CD14-positive monocyte (primary cell): Measurements from ENCODE around the gene AOPEP. TPM values are rescaled to one million over a fixed set of nuclear protein-coding genes. Genes with fewer than 3 reads are reported as not detected.

ENCODE experiments used
- DNase-seq, 3 donors: peaks; one replicate each; pipeline ENCODE4 v3.0.0-alpha.2; 2011 to 2022
- H2AFZ ChIP-seq: 2 replicates; pipeline ENCODE4 v1.6.0; 2012; ENCODE audit warnings: mild to moderate bottlenecking, low read depth, low read length, inconsistent platforms; ENCODE audit not compliant: insufficient read depth, poor library complexity, severe bottlenecking
- H3K27ac ChIP-seq, 2 donors: 1 replicate in 1 of 2; 2 replicates in 1 of 2; pipeline ENCODE4 v1.5.1; 2012 to 2013; ENCODE audit warnings: low read length in 2 of 2, control low read depth in 1 of 2, inconsistent platforms in 1 of 2, low read depth in 1 of 2, mild to moderate bottlenecking in 1 of 2
- H3K27me3 ChIP-seq, 2 donors: one replicate each; pipeline versions ENCODE4 v1.6.0 to v1.6.1; 2011 to 2013; ENCODE audit warnings: low read length in 2 of 2; ENCODE audit not compliant: control insufficient read depth in 2 of 2, insufficient read depth in 2 of 2
- H3K36me3 ChIP-seq, 2 donors: replicated peaks in 1 of 2; 1 replicate in 1 of 2; 2 replicates in 1 of 2; pipeline versions ENCODE4 v1.5.1 to v1.6.1; 2012 to 2013; ENCODE audit warnings: low read length in 2 of 2, control low read depth in 1 of 2, inconsistent platforms in 1 of 2, mild to moderate bottlenecking in 1 of 2; ENCODE audit not compliant: insufficient read depth in 2 of 2, control insufficient read depth in 1 of 2
- H3K4me1 ChIP-seq, 2 donors: 1 replicate in 1 of 2; 2 replicates in 1 of 2; pipeline versions ENCODE4 v1.5.1 to v1.6.1; 2012 to 2013; ENCODE audit warnings: low read length in 2 of 2, control low read depth in 1 of 2, inconsistent platforms in 1 of 2, mild to moderate bottlenecking in 1 of 2, moderate library complexity in 1 of 2; ENCODE audit not compliant: insufficient read depth in 2 of 2, control insufficient read depth in 1 of 2
- H3K4me2 ChIP-seq: replicated peaks from 2 replicates; pipeline ENCODE3; 2012; ENCODE audit warnings: low read length, moderate library complexity, mild to moderate bottlenecking; ENCODE audit not compliant: poor library complexity, severe bottlenecking; ENCODE audit errors: extremely low read depth
- H3K4me3 ChIP-seq, 3 experiments: fragments of 200-600 bp in 1 of 3; sonication (generic) in 1 of 3; replicated peaks in 1 of 3; 1 replicate in 2 of 3; 2 replicates in 1 of 3; pipeline ENCODE4 v1.5.1; 2011 to 2013; ENCODE audit warnings: low read length in 3 of 3, mild to moderate bottlenecking in 3 of 3, control low read depth in 2 of 3, low read depth in 2 of 3, inconsistent platforms in 1 of 3, moderate library complexity in 1 of 3
- H3K79me2 ChIP-seq: 2 replicates; pipeline ENCODE4 v1.6.0; 2012; ENCODE audit warnings: mild to moderate bottlenecking, control low read depth, inconsistent platforms, low read length, moderate library complexity; ENCODE audit not compliant: insufficient read depth
- H3K9ac ChIP-seq: 2 replicates; pipeline ENCODE4 v1.6.0; 2017; ENCODE audit warnings: low read length, mild to moderate bottlenecking; ENCODE audit not compliant: insufficient read depth, poor library complexity, severe bottlenecking
- H3K9me3 ChIP-seq, 2 donors: replicated peaks in 1 of 2; 1 replicate in 1 of 2; 2 replicates in 1 of 2; pipeline versions ENCODE4 v1.5.1 to v1.6.1; 2012 to 2013; ENCODE audit warnings: low read length in 2 of 2, control low read depth in 1 of 2; ENCODE audit not compliant: control insufficient read depth in 1 of 2, insufficient read depth in 1 of 2
- H4K20me1 ChIP-seq: 2 replicates; pipeline ENCODE4 v1.6.0; 2012; ENCODE audit warnings: mild to moderate bottlenecking, low read length, control low read depth, moderate library complexity; ENCODE audit not compliant: insufficient read depth
- H3K27ac Mint-ChIP-seq, 7 donors: one replicate each; pipeline ENCODE4 v1.8.0; 2020; ENCODE audit warnings: mild to moderate bottlenecking in 7 of 7, mixed read lengths in 7 of 7, moderate library complexity in 6 of 7, inconsistent platforms in 2 of 7
- H3K27me3 Mint-ChIP-seq, 3 donors: one replicate each; pipeline ENCODE4 v1.8.0; 2021 to 2022; ENCODE audit warnings: low read depth in 3 of 3, mild to moderate bottlenecking in 3 of 3, mixed read lengths in 3 of 3, moderate library complexity in 3 of 3, inconsistent platforms in 1 of 3
- H3K36me3 Mint-ChIP-seq, 2 donors: one replicate each; pipeline ENCODE4 v1.8.0; 2020; ENCODE audit warnings: mixed read lengths in 2 of 2, inconsistent platforms in 1 of 2, mild to moderate bottlenecking in 1 of 2
- H3K4me1 Mint-ChIP-seq: one replicate; pipeline ENCODE4 v1.8.0; 2020; ENCODE audit warnings: mild to moderate bottlenecking, mixed read lengths
- H3K4me3 Mint-ChIP-seq, 2 donors: one replicate each; pipeline ENCODE4 v1.8.0; 2020; ENCODE audit warnings: mild to moderate bottlenecking in 2 of 2, mixed read lengths in 2 of 2, moderate library complexity in 1 of 2
- H3K9me3 Mint-ChIP-seq, 7 donors: one replicate each; pipeline ENCODE4 v1.8.0; 2020 to 2022; ENCODE audit warnings: mixed read lengths in 7 of 7, mild to moderate bottlenecking in 6 of 7, moderate library complexity in 6 of 7, inconsistent platforms in 2 of 7
- WGBS: methylation state at CpG from one replicate; pipeline ENCODE4 v1.1.5; 2013; ENCODE audit warnings: missing lambda C conversion rate; ENCODE audit not compliant: insufficient coverage; 5-methylcytosine and 5-hydroxymethylcytosine counted together
- intact Hi-C, 2 donors: fragments of 100-400 bp; cut with micrococcal nuclease; formaldehyde crosslinking; loops; one replicate each; pipeline versions ENCODE4 v1.15.0 to v1.15.1; 2023
- polyA plus RNA-seq, 3 donors: library from polyadenylated mRNA; depleted of rRNA in 1 of 3; unstranded in 2 of 3; stranded (reverse) in 1 of 3; fragments of 300-500 nt in 2 of 3; fragments of >200 nt in 1 of 3; fragmentation: Illumina TruSeq in 2 of 3; gene quantifications; 1 replicate in 2 of 3; 2 replicates in 1 of 3; pipeline ENCODE4 v1.2.3, GENCODE V29; 2012 to 2021
- TF ChIP-seq, protein P1 (sequence below): fragments of 200-600 bp; IDR thresholded peaks from one replicate; pipeline ENCODE4 v1.8.0; 2022; ENCODE audit warnings: antibody characterized with exemption, mild to moderate bottlenecking

Gene AOPEP
- polyA plus RNA-seq, 3 donors = 3.0 to 4.1 (median 3.1) TPM

DNA sequence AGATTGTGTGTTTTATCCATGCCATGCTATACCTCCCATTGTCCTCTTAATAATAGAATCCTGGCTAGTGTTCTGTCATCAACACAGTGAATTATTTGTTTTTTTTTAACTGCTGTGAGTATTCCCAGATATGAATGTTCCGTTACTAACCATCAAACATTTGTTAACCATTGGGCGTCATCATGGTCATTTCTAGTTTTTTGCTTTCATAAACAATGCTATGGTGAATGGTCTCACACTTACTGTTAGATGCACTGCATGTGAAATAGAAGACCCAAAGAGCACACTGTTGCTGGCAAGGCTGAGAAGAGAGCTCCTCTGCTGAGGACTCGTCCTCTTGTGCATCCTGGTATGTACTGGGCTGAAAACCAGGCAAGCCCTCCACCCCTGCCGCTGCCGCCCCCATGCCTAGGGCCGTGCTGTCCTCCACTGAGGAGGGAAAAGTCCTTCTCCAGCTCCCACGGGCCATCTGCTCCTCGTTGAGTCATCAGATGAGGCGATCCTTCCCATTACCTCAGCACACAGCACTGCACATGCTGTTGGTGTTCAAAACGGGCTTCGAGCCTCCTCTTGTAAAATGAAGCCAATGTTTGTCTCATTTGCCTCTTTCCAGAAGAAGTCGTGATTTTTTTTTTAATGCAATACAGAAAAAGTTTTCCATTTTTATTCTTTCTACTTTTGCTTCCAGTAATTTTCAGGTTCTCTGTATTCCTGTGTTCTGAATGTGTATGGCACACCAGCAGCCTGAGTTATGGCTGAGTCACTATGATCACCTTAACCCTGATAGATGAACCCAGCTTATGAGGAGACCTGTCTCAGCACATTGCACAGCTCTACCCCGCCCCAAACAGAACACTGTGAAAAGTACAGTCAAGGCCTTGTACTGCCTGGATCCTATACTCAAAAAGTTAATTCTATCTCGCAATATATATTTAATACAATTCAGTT, 219.0 kb downstream of the AOPEP start:
- 98% methylated on average over 7 of the region's 14 CpGs for WGBS
- H3K4me1 Mint-ChIP-seq = no peaks in the 10 kb centered on the region
- Histone ChIP-seq H3K9me3 (no peaks in the 10 kb centered on the region), H3K79me2 (no peaks in the 10 kb centered on the region), H4K20me1 (no peaks in the 10 kb centered on the region), H3K4me3 (no peak overlapping the region), H3K36me3 (no peaks in the 10 kb centered on the region), H3K4me1 (no peaks in the 10 kb centered on the region), H3K27ac (no peak overlapping the region), H3K27me3 (no peaks in the 10 kb centered on the region), H3K9ac (no peak overlapping the region), H3K4me2 (no peak overlapping the region), H2AFZ (no peak overlapping the region)
- H3K36me3 Mint-ChIP-seq = peaks cover 4 to 7% of the 10 kb centered on the region in 2 donors
- no peak for DNase-seq
- intact Hi-C loops = no loop called here
- no peaks in the 10 kb centered on the region for H3K27me3 Mint-ChIP-seq
- peaks cover 0 to 2% (median 0%) of the 10 kb centered on the region in 7 donors for H3K9me3 Mint-ChIP-seq
- TF ChIP-seq, protein P1, sequence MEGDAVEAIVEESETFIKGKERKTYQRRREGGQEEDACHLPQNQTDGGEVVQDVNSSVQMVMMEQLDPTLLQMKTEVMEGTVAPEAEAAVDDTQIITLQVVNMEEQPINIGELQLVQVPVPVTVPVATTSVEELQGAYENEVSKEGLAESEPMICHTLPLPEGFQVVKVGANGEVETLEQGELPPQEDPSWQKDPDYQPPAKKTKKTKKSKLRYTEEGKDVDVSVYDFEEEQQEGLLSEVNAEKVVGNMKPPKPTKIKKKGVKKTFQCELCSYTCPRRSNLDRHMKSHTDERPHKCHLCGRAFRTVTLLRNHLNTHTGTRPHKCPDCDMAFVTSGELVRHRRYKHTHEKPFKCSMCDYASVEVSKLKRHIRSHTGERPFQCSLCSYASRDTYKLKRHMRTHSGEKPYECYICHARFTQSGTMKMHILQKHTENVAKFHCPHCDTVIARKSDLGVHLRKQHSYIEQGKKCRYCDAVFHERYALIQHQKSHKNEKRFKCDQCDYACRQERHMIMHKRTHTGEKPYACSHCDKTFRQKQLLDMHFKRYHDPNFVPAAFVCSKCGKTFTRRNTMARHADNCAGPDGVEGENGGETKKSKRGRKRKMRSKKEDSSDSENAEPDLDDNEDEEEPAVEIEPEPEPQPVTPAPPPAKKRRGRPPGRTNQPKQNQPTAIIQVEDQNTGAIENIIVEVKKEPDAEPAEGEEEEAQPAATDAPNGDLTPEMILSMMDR = no peak
- no peak overlapping the region for H3K27ac Mint-ChIP-seq
- H3K4me3 Mint-ChIP-seq = no peak overlapping the region

DNA sequence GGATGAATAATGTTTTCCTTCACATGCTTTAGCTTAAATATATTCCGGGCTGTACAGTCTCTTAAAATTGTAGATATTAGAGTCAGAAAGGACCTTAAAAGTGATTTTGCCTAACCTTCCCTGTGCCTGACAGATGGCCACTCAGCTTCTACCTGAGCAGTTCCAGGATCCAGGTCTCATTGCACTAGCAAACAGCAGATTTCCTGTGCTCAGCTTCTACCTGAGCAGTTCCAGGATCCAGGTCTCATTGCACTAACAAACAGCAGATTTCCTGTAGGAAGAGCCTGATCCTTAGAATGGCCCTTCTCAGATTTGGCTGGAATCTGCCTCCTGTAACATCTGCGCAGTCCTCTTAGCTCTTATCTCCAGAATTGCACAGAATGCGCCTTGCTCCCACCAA, 219.8 kb downstream of the AOPEP start:
- whole genome bisulfite sequencing = 100% methylated on average over 2 of the region's 3 CpGs
- H3K9ac ChIP-seq = no peak overlapping the region
- Mint-ChIP-seq H3K36me3 (peaks cover 2 to 3% of the 10 kb centered on the region in 2 donors), H3K9me3 (peaks cover 0 to 2% (median 0%) of the 10 kb centered on the region in 7 donors), H3K27ac (no peak overlapping the region), H3K27me3 (no peaks in the 10 kb centered on the region), H3K4me1 (no peaks in the 10 kb centered on the region), H3K4me3 (no peak overlapping the region)
- no peak overlapping the region for H3K4me2 ChIP-seq
- H3K36me3 ChIP-seq = no peaks in the 10 kb centered on the region
- no peak overlapping the region for H3K4me3 ChIP-seq
- H3K4me1 ChIP-seq = no peaks in the 10 kb centered on the region
- no peaks in the 10 kb centered on the region for H3K9me3 ChIP-seq
- no peaks in the 10 kb centered on the region for H4K20me1 ChIP-seq
- no peaks in the 10 kb centered on the region for H3K79me2 ChIP-seq
- H2AFZ ChIP-seq = no peak overlapping the region
- H3K27me3 ChIP-seq = no peaks in the 10 kb centered on the region
- intact Hi-C loops = no loop called here
- TF ChIP-seq, protein P1 = no peak
- DNase-seq = no peak
- H3K27ac ChIP-seq = no peak overlapping the region
